ACC112 (cell line): Measurements from ENCODE around the gene C3AR1.

ENCODE experiments used
- H2AFZ ChIP-seq: fragments of 200-600 bp; sonication (generic); one replicate; pipeline ENCODE4 v1.6.0; 2017; ENCODE audit warnings: antibody characterized with exemption, low read length; ENCODE audit not compliant: unreplicated experiment
- H3K27ac ChIP-seq: fragments of 200-600 bp; sonication (generic); 2 replicates; pipeline ENCODE4 v1.5.1; 2014; ENCODE audit warnings: low read depth, mild to moderate bottlenecking, antibody characterized with exemption, low read length, moderate library complexity
- H3K27me3 ChIP-seq: fragments of 200-600 bp; sonication (generic); 2 replicates; pipeline ENCODE4 v1.6.1; 2014; ENCODE audit warnings: mild to moderate bottlenecking, antibody characterized with exemption, low read length, moderate library complexity, mixed read lengths; ENCODE audit not compliant: insufficient read depth
- H3K36me3 ChIP-seq: fragments of 200-600 bp; sonication (generic); 2 replicates; pipeline ENCODE4 v1.6.1; 2016; ENCODE audit warnings: mild to moderate bottlenecking, antibody characterized with exemption, low read length, moderate library complexity, mixed read lengths; ENCODE audit not compliant: insufficient read depth
- H3K4me1 ChIP-seq: fragments of 200-600 bp; sonication (generic); one replicate; pipeline ENCODE4 v1.6.1; 2016; ENCODE audit warnings: low read length, mixed read lengths; ENCODE audit not compliant: insufficient read depth, unreplicated experiment, control insufficient read depth
- H3K4me3 ChIP-seq: fragments of 200-600 bp; sonication (generic); 2 replicates; pipeline ENCODE4 v1.5.1; 2014; ENCODE audit warnings: mild to moderate bottlenecking, low read depth, low read length
- H3K79me2 ChIP-seq: fragments of 200-600 bp; sonication (generic); one replicate; pipeline ENCODE4 v1.6.0; 2016; ENCODE audit warnings: low read length; ENCODE audit not compliant: control insufficient read depth, unreplicated experiment, insufficient read depth

The C3AR1 gene

GRCh38 chr12:8038659-8039114, 27.5 kb downstream of the C3AR1 start:
- peak overlapping the region; percentile 35 for H3K4me3 ChIP-seq
- no peak overlapping the region for H3K27ac ChIP-seq
- H3K4me1 ChIP-seq: peaks cover 38% of the 10 kb centered on the region
- H3K79me2 ChIP-seq: peaks cover 34% of the 10 kb centered on the region
- no peaks in the 10 kb centered on the region for H3K27me3 ChIP-seq
- H3K36me3 ChIP-seq: peaks cover 3% of the 10 kb centered on the region; the same call in 1 of the 2 replicates
- H2AFZ ChIP-seq: no peak overlapping the region

- peaks cover 3% of the 10 kb centered on the region; the same call in 1 of the 2 replicates for H3K36me3 ChIP-seq
- no peak overlapping the region for H3K27ac ChIP-seq
- no peak overlapping the region for H2AFZ ChIP-seq
- H3K79me2 ChIP-seq: peaks cover 41% of the 10 kb centered on the region
- H3K4me1 ChIP-seq: peaks cover 38% of the 10 kb centered on the region
- no peak overlapping the region for H3K4me3 ChIP-seq
- no peaks in the 10 kb centered on the region for H3K27me3 ChIP-seq
Measured at GRCh38 chr12:8037947-8038346, 28.2 kb downstream of the C3AR1 start.

GRCh38 chr12:8037046-8037663, 29.0 kb downstream of the C3AR1 start:
- H3K27me3 ChIP-seq: no peaks in the 10 kb centered on the region
- H3K36me3 ChIP-seq: peaks cover 3% of the 10 kb centered on the region; the same call in 1 of the 2 replicates
- no peak overlapping the region for H2AFZ ChIP-seq
- H3K27ac ChIP-seq: no peak overlapping the region
- H3K4me3 ChIP-seq: no peak overlapping the region
- peaks cover 45% of the 10 kb centered on the region for H3K79me2 ChIP-seq
- peaks cover 38% of the 10 kb centered on the region for H3K4me1 ChIP-seq

GRCh38 chr12:8036346-8036745, 29.8 kb downstream of the C3AR1 start:
- H3K27me3 ChIP-seq: no peaks in the 10 kb centered on the region
- H3K27ac ChIP-seq: no peak overlapping the region
- no peak overlapping the region for H2AFZ ChIP-seq
- H3K79me2 ChIP-seq: peaks cover 45% of the 10 kb centered on the region
- H3K4me3 ChIP-seq: no peak overlapping the region; the same call in 1 of the 2 replicates
- peaks cover 3% of the 10 kb centered on the region; the same call in 1 of the 2 replicates for H3K36me3 ChIP-seq
- H3K4me1 ChIP-seq: peaks cover 38% of the 10 kb centered on the region

GRCh38 chr12:8035440-8036010, 30.6 kb downstream of the C3AR1 start:
- Histone ChIP-seq H3K4me3 (peak overlapping the region; percentile 92; the same call in 1 of the 2 replicates), H2AFZ (no peak overlapping the region), H3K36me3 (peaks cover 3% of the 10 kb centered on the region; the same call in 1 of the 2 replicates), H3K27me3 (no peaks in the 10 kb centered on the region), H3K79me2 (peaks cover 45% of the 10 kb centered on the region), H3K4me1 (peaks cover 38% of the 10 kb centered on the region), H3K27ac (no peak overlapping the region)

GRCh38 chr12:8034802-8035201, 31.4 kb downstream of the C3AR1 start:
- peaks cover 3% of the 10 kb centered on the region; the same call in 1 of the 2 replicates for H3K36me3 ChIP-seq
- peaks cover 38% of the 10 kb centered on the region for H3K4me1 ChIP-seq
- no peak overlapping the region for H3K27ac ChIP-seq
- peaks cover 45% of the 10 kb centered on the region for H3K79me2 ChIP-seq
- H3K4me3 ChIP-seq: peak overlapping the region; percentile 92
- H3K27me3 ChIP-seq: no peaks in the 10 kb centered on the region
- no peak overlapping the region for H2AFZ ChIP-seq

- peak overlapping the region; percentile 92 for H3K4me3 ChIP-seq
- H3K4me1 ChIP-seq: peaks cover 34% of the 10 kb centered on the region
- H3K27ac ChIP-seq: peak overlapping the region; percentile 43; the same call in 1 of the 2 replicates
- H2AFZ ChIP-seq: peak overlapping the region; percentile 87
- H3K27me3 ChIP-seq: no peaks in the 10 kb centered on the region
- peaks cover 41% of the 10 kb centered on the region for H3K79me2 ChIP-seq
- peaks cover 3% of the 10 kb centered on the region; the same call in 1 of the 2 replicates for H3K36me3 ChIP-seq
Measured at GRCh38 chr12:8033153-8034044, 32.8 kb downstream of the C3AR1 start.

- Histone ChIP-seq H3K4me3 (peak within 1 kb of the TSS; percentile 92), H3K4me1 (peaks cover 28% of the 10 kb centered on the region), H3K27me3 (no peaks in the 10 kb centered on the region), H2AFZ (peak within 1 kb of the TSS; percentile 87), H3K27ac (peak within 1 kb of the TSS; percentile 43), H3K36me3 (peaks cover 3% of the 10 kb centered on the region; the same call in 1 of the 2 replicates), H3K79me2 (peaks cover 41% of the 10 kb centered on the region)
Measured at GRCh38 chr12:8032242-8033152, 33.7 kb downstream of the C3AR1 start, which contains the start of gene FOXJ2. FOXJ2 (plus strand) TSS chr12:8032716; CDS start chr12:8039833, 7,117 bp downstream.

- peaks cover 24% of the 10 kb centered on the region for H3K4me1 ChIP-seq
- H3K36me3 ChIP-seq: peaks cover 3% of the 10 kb centered on the region; the same call in 1 of the 2 replicates
- peak overlapping the region; percentile 92 for H3K4me3 ChIP-seq
- H2AFZ ChIP-seq: peak overlapping the region; percentile 87
- H3K27ac ChIP-seq: peak overlapping the region; percentile 28
- no peaks in the 10 kb centered on the region for H3K27me3 ChIP-seq
- H3K79me2 ChIP-seq: peaks cover 37% of the 10 kb centered on the region
Measured at GRCh38 chr12:8031872-8032241, 34.3 kb downstream of the C3AR1 start.
